ENCODE data around the gene LIMS1.
A peak's percentile ranks its signal among the peaks of the same experiment; 100 is the strongest.

Gene LIMS1

GRCh38 chr2:108616318-108616717 is 82.0 kb downstream of the LIMS1 start:
- Histone ChIP-seq H3K4me2 (ENCODE audit: low read length) (no peak overlapping the region), H2BK15ac (replicated peaks; ENCODE audit: low read depth) (no peak overlapping the region), H3K56ac (ENCODE audit: low read length) (no peak overlapping the region), H4K8ac (ENCODE audit: low read depth, low read length) (no peak overlapping the region), H3K4me3 (ENCODE audit: low read length) (no peak overlapping the region), H3K27me3 (ENCODE audit: insufficient read depth, low read length, poor library complexity) (no peaks in the 10 kb centered on the region), H3K23ac (ENCODE audit: low read length) (no peak overlapping the region), H2BK5ac (ENCODE audit: low read length) (no peak overlapping the region), H3K27ac (ENCODE audit: low read depth, low read length) (no peak overlapping the region), H3K79me1 (ENCODE audit: low read length) (peaks cover 15% of the 10 kb centered on the region), H2AK5ac (ENCODE audit: low read length) (no peak overlapping the region), H2BK120ac (ENCODE audit: low read depth, low read length) (no peak overlapping the region), H3K18ac (ENCODE audit: low read length) (peak overlapping the region; percentile 32), H4K5ac (ENCODE audit: low read length) (no peak overlapping the region), H3K79me2 (ENCODE audit: control insufficient read depth, insufficient read depth, low read length) (peaks cover 26% of the 10 kb centered on the region), H3K9ac (ENCODE audit: low read length) (no peak overlapping the region), H3K4me1 (ENCODE audit: control insufficient read depth, low read depth, low read length) (peaks cover 9% of the 10 kb centered on the region), H3K36me3 (ENCODE audit: control insufficient read depth, insufficient read depth, low read length) (no peaks in the 10 kb centered on the region), H3K4ac (ENCODE audit: low read depth, low read length) (no peak overlapping the region)
- WGBS (ENCODE audit: extremely low coverage, insufficient coverage, low lambda C conversion rate) = no CpG with 5 or more reads among the region's 5 CpGs
- DNase-seq = no peak

GRCh38 chr2:108616751-108617161 is 82.5 kb downstream of the LIMS1 start:
- no peak overlapping the region for H3K4ac ChIP-seq (ENCODE audit: low read depth, low read length)
- no peak overlapping the region for H2BK120ac ChIP-seq (ENCODE audit: low read depth, low read length)
- no peak overlapping the region for H3K23ac ChIP-seq (ENCODE audit: low read length)
- peaks cover 10% of the 10 kb centered on the region for H3K4me1 ChIP-seq (ENCODE audit: control insufficient read depth, low read depth, low read length)
- no peak overlapping the region for H3K4me2 ChIP-seq (ENCODE audit: low read length)
- no peak overlapping the region for H2BK15ac ChIP-seq (replicated peaks; ENCODE audit: low read depth)
- H3K36me3 ChIP-seq (ENCODE audit: control insufficient read depth, insufficient read depth, low read length) = no peaks in the 10 kb centered on the region
- H3K79me2 ChIP-seq (ENCODE audit: control insufficient read depth, insufficient read depth, low read length) = peaks cover 26% of the 10 kb centered on the region
- H4K5ac ChIP-seq (ENCODE audit: low read length) = no peak overlapping the region
- no peak overlapping the region for H3K4me3 ChIP-seq (ENCODE audit: low read length)
- H2BK5ac ChIP-seq (ENCODE audit: low read length) = no peak overlapping the region
- DNase-seq = no peak
- no peak overlapping the region for H3K18ac ChIP-seq (ENCODE audit: low read length)
- H3K27me3 ChIP-seq (ENCODE audit: insufficient read depth, low read length, poor library complexity) = no peaks in the 10 kb centered on the region
- H4K8ac ChIP-seq (ENCODE audit: low read depth, low read length) = no peak overlapping the region
- H3K79me1 ChIP-seq (ENCODE audit: low read length) = peaks cover 15% of the 10 kb centered on the region
- no peak overlapping the region for H3K56ac ChIP-seq (ENCODE audit: low read length)
- no peak overlapping the region for H3K27ac ChIP-seq (ENCODE audit: low read depth, low read length)
- no peak overlapping the region for H3K9ac ChIP-seq (ENCODE audit: low read length)
- no CpG with 5 or more reads among the region's 2 CpGs for WGBS (ENCODE audit: extremely low coverage, insufficient coverage, low lambda C conversion rate)
- H2AK5ac ChIP-seq (ENCODE audit: low read length) = no peak overlapping the region

GRCh38 chr2:108617617-108618016 is 83.3 kb downstream of the LIMS1 start:
- Histone ChIP-seq H3K56ac (ENCODE audit: low read length) (no peak overlapping the region), H3K36me3 (ENCODE audit: control insufficient read depth, insufficient read depth, low read length) (no peaks in the 10 kb centered on the region), H3K4ac (ENCODE audit: low read depth, low read length) (no peak overlapping the region), H3K4me1 (ENCODE audit: control insufficient read depth, low read depth, low read length) (peaks cover 10% of the 10 kb centered on the region), H4K8ac (ENCODE audit: low read depth, low read length) (no peak overlapping the region), H3K79me1 (ENCODE audit: low read length) (peaks cover 15% of the 10 kb centered on the region), H2AK5ac (ENCODE audit: low read length) (no peak overlapping the region), H3K23ac (ENCODE audit: low read length) (no peak overlapping the region), H2BK5ac (ENCODE audit: low read length) (no peak overlapping the region), H3K4me2 (ENCODE audit: low read length) (no peak overlapping the region), H3K4me3 (ENCODE audit: low read length) (no peak overlapping the region), H3K27me3 (ENCODE audit: insufficient read depth, low read length, poor library complexity) (no peaks in the 10 kb centered on the region), H4K5ac (ENCODE audit: low read length) (no peak overlapping the region), H3K79me2 (ENCODE audit: control insufficient read depth, insufficient read depth, low read length) (peaks cover 26% of the 10 kb centered on the region), H3K18ac (ENCODE audit: low read length) (no peak overlapping the region), H3K27ac (ENCODE audit: low read depth, low read length) (no peak overlapping the region), H2BK15ac (replicated peaks; ENCODE audit: low read depth) (no peak overlapping the region), H3K9ac (ENCODE audit: low read length) (no peak overlapping the region), H2BK120ac (ENCODE audit: low read depth, low read length) (no peak overlapping the region)
- no CpG with 5 or more reads among the region's 2 CpGs for WGBS (ENCODE audit: extremely low coverage, insufficient coverage, low lambda C conversion rate)
- DNase-seq = no peak

- Histone ChIP-seq H3K27ac (ENCODE audit: low read depth, low read length) (peak overlapping the region; percentile 93), H3K23ac (ENCODE audit: low read length) (no peak overlapping the region), H3K18ac (ENCODE audit: low read length) (peak overlapping the region; percentile 95), H3K56ac (ENCODE audit: low read length) (peak overlapping the region; percentile 25), H2BK5ac (ENCODE audit: low read length) (no peak overlapping the region), H3K4me1 (ENCODE audit: control insufficient read depth, low read depth, low read length) (peaks cover 10% of the 10 kb centered on the region), H3K9ac (ENCODE audit: low read length) (no peak overlapping the region), H3K79me1 (ENCODE audit: low read length) (peaks cover 10% of the 10 kb centered on the region), H2AK5ac (ENCODE audit: low read length) (no peak overlapping the region), H3K27me3 (ENCODE audit: insufficient read depth, low read length, poor library complexity) (no peaks in the 10 kb centered on the region), H3K36me3 (ENCODE audit: control insufficient read depth, insufficient read depth, low read length) (no peaks in the 10 kb centered on the region), H3K79me2 (ENCODE audit: control insufficient read depth, insufficient read depth, low read length) (peaks cover 17% of the 10 kb centered on the region), H4K8ac (ENCODE audit: low read depth, low read length) (no peak overlapping the region), H3K4ac (ENCODE audit: low read depth, low read length) (no peak overlapping the region), H2BK120ac (ENCODE audit: low read depth, low read length) (peak overlapping the region; percentile 36), H3K4me2 (ENCODE audit: low read length) (no peak overlapping the region), H2BK15ac (replicated peaks; ENCODE audit: low read depth) (peak overlapping the region; percentile 19), H4K5ac (ENCODE audit: low read length) (no peak overlapping the region), H3K4me3 (ENCODE audit: low read length) (no peak overlapping the region)
- no CpG with 5 or more reads among the region's 8 CpGs for WGBS (ENCODE audit: extremely low coverage, insufficient coverage, low lambda C conversion rate)
- DNase-seq = no peak
Observed at GRCh38 chr2:108619925-108620620, 85.8 kb downstream of the LIMS1 start.

- no peak overlapping the region for H3K23ac ChIP-seq (ENCODE audit: low read length)
- no peak overlapping the region for H2BK5ac ChIP-seq (ENCODE audit: low read length)
- no peaks in the 10 kb centered on the region for H3K36me3 ChIP-seq (ENCODE audit: control insufficient read depth, insufficient read depth, low read length)
- H3K4me2 ChIP-seq (ENCODE audit: low read length) = no peak overlapping the region
- peak overlapping the region; percentile 36 for H2BK120ac ChIP-seq (ENCODE audit: low read depth, low read length)
- H3K9ac ChIP-seq (ENCODE audit: low read length) = no peak overlapping the region
- H3K27ac ChIP-seq (ENCODE audit: low read depth, low read length) = peak overlapping the region; percentile 93
- DNase-seq = no peak
- H3K27me3 ChIP-seq (ENCODE audit: insufficient read depth, low read length, poor library complexity) = no peaks in the 10 kb centered on the region
- H3K79me2 ChIP-seq (ENCODE audit: control insufficient read depth, insufficient read depth, low read length) = peaks cover 13% of the 10 kb centered on the region
- peak overlapping the region; percentile 13 for H2BK15ac ChIP-seq (replicated peaks; ENCODE audit: low read depth)
- peak overlapping the region; percentile 95 for H3K18ac ChIP-seq (ENCODE audit: low read length)
- peak overlapping the region; percentile 25 for H3K56ac ChIP-seq (ENCODE audit: low read length)
- WGBS (ENCODE audit: extremely low coverage, insufficient coverage, low lambda C conversion rate) = no CpG with 5 or more reads among the region's 3 CpGs
- H4K5ac ChIP-seq (ENCODE audit: low read length) = no peak overlapping the region
- no peak overlapping the region for H3K4me3 ChIP-seq (ENCODE audit: low read length)
- H2AK5ac ChIP-seq (ENCODE audit: low read length) = no peak overlapping the region
- H4K8ac ChIP-seq (ENCODE audit: low read depth, low read length) = no peak overlapping the region
- H3K4ac ChIP-seq (ENCODE audit: low read depth, low read length) = no peak overlapping the region
- H3K4me1 ChIP-seq (ENCODE audit: control insufficient read depth, low read depth, low read length) = peaks cover 7% of the 10 kb centered on the region
- H3K79me1 ChIP-seq (ENCODE audit: low read length) = peaks cover 7% of the 10 kb centered on the region
Observed at GRCh38 chr2:108620656-108621055, 86.4 kb downstream of the LIMS1 start.
